22Rv1 (cell line): ENCODE results near the gene GGT6.
"Not testable (repeated sequence)": the region's sequence is repeated elsewhere in the genome, so short reads cannot be mapped to it uniquely, and the experiment has no call there.

ENCODE experiments used
- H3K27ac ChIP-seq: fragments of 450-650 bp; 2 replicates; pipeline ENCODE4 v1.5.1; 2017
- ZFX ChIP-seq: fragments of 450-650 bp; IDR thresholded peaks from 2 replicates; pipeline ENCODE4 v1.6.1; 2017; ENCODE audit warnings: antibody characterized with exemption, borderline replicate concordance
- TF ChIP-seq, protein P1 (sequence below): fragments of 450-650 bp; IDR thresholded peaks from 2 replicates; pipeline ENCODE4 v1.5.1; 2017; ENCODE audit warnings: mild to moderate bottlenecking

The GGT6 gene

GRCh38 chr17:4590981-4591453 lies 30.6 kb upstream of the GGT6 start:
- TF ChIP-seq ZFX: no peak
- TF ChIP-seq, protein P1, sequence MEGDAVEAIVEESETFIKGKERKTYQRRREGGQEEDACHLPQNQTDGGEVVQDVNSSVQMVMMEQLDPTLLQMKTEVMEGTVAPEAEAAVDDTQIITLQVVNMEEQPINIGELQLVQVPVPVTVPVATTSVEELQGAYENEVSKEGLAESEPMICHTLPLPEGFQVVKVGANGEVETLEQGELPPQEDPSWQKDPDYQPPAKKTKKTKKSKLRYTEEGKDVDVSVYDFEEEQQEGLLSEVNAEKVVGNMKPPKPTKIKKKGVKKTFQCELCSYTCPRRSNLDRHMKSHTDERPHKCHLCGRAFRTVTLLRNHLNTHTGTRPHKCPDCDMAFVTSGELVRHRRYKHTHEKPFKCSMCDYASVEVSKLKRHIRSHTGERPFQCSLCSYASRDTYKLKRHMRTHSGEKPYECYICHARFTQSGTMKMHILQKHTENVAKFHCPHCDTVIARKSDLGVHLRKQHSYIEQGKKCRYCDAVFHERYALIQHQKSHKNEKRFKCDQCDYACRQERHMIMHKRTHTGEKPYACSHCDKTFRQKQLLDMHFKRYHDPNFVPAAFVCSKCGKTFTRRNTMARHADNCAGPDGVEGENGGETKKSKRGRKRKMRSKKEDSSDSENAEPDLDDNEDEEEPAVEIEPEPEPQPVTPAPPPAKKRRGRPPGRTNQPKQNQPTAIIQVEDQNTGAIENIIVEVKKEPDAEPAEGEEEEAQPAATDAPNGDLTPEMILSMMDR: no peak
- no peak overlapping the region for H3K27ac ChIP-seq

DNA sequence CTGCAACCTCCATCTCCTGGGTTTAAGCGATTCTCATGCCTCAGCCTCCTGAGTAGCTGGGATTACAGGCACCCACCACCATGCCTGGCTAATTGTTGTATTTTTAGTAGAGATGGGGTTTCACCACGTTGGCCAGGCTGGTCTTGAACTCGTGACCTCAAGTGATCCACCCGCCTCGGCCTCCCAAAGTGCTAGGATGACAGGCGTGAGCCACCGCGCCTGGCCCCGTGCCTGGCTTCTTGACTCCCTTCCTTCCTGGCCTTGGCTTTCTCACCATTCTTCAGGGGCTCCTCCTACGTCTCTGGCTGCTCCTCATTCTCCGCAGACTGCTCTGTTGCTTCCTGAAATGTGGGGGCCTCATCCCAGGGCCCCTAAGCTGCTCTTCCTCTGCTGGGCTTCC lies 29.7 kb upstream of the GGT6 start:
- H3K27ac ChIP-seq: not testable (repeated sequence)

DNA sequence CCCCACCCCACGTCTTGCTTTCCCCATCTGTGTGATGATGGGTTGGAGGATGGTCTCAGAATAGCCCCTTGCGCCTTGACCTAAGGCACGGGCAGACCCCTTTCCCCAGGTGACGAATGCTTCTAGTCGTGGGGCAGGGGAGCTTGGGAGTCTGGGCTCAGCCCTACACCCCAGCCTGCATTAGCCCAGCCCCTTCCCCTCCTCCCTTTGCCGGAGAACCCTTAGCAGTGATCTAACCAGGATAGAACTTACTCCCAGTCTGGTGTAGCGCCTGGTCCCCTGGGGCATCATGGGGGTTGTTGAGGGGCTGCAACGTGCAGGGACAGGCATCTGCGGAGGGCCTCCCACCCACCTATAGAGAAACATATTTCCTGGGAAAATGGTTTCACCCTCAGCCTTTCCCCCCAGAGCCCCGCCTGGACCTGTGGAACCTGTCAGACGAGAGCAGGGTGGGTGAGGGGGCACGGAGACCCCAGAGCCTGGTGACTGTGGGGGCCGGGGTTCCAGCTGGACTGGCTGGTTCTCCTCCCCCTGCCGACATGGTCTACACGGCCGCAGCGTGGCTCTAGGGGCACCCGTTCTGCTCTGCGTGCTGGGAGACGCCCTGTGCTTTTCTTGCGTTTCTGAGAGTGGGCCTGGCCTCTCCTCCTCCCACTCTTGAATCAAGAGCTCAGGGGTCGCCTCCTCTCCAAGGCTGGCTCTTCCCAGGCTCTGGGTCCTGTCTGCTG lies 28.7 kb upstream of the GGT6 start:
- no peak overlapping the region for H3K27ac ChIP-seq
- TF ChIP-seq, protein P1: no peak
- TF ChIP-seq ZFX: no peak

GRCh38 chr17:4588391-4588790 lies 28.0 kb upstream of the GGT6 start:
- H3K27ac ChIP-seq: no peak overlapping the region
- TF ChIP-seq ZFX: no peak
- TF ChIP-seq, protein P1: no peak

DNA sequence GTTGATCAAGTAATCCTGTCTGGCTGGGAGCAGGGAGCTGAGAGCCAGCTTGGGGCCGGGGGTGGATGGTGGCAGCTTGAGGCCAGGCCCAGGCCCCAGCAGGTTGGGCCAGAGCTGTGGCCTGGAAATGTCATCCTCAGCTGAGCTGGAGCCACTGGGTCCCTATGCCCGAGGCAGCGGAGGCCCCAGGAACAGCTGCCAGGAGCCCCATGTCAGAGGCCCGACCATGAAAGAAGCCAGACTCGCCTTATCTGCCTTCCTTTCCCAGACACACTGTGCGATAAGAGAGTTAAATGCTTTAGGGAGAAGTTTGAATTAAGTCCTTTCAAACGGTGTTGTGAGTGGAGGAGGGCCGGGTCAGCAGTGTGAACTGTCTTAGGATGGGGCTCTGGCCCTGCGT lies 27.4 kb upstream of the GGT6 start:
- TF ChIP-seq, protein P1: no peak
- no peak for TF ChIP-seq ZFX

GRCh38 chr17:4587195-4587594 lies 26.8 kb upstream of the GGT6 start:
- no peak overlapping the region for H3K27ac ChIP-seq
- TF ChIP-seq, protein P1: no peak
- TF ChIP-seq ZFX: no peak

More for the DNA sequence above, 27.4 kb upstream of the GGT6 start:
- H3K27ac ChIP-seq: no peak overlapping the region

GRCh38 chr17:4586043-4586442 lies 25.7 kb upstream of the GGT6 start:
- TF ChIP-seq ZFX: no peak
- TF ChIP-seq, protein P1: no peak
- no peak overlapping the region for H3K27ac ChIP-seq

GRCh38 chr17:4585638-4585994 lies 25.2 kb upstream of the GGT6 start:
- H3K27ac ChIP-seq: no peak overlapping the region
- TF ChIP-seq, protein P1: no peak
- TF ChIP-seq ZFX: no peak
